GM21576 (cell line): Measurements from ENCODE around the gene KDELR3.
"Not testable (repeated sequence)": the region's sequence is repeated elsewhere in the genome, so short reads cannot be mapped to it uniquely, and the experiment has no call there.

Source experiments
- ATAC-seq: cut with Tn5 transposase; IDR thresholded peaks from one replicate; pipeline ENCODE4 v1.9.1; 2021; ENCODE audit warnings: mild to moderate bottlenecking, moderate library complexity; ENCODE audit not compliant: unreplicated experiment

KDELR3 gene

GRCh38 chr22:38455530-38456271, 12.2 kb upstream of the KDELR3 start:
- ATAC-seq, result no peak

GRCh38 chr22:38456272-38456835, 11.5 kb upstream of the KDELR3 start:
- no peak for ATAC-seq

GRCh38 chr22:38456841-38457699, 10.8 kb upstream of the KDELR3 start:
- ATAC-seq, result no peak

GRCh38 chr22:38460426-38460840, 7.5 kb upstream of the KDELR3 start:
- no peak for ATAC-seq

- no peak for ATAC-seq
These were observed 6.9 kb upstream of the KDELR3 start for GRCh38 chr22:38461057-38461413.

- ATAC-seq, result no peak
These were observed 6.3 kb upstream of the KDELR3 start for GRCh38 chr22:38461414-38462081.

GRCh38 chr22:38462960-38463784, 4.7 kb upstream of the KDELR3 start:
- no peak for ATAC-seq

GRCh38 chr22:38464992-38465672, 2.8 kb upstream of the KDELR3 start:
- ATAC-seq, result no peak

GRCh38 chr22:38465673-38466490, 2.0 kb upstream of the KDELR3 start:
- no peak for ATAC-seq

GRCh38 chr22:38467438-38467903, 425 bp upstream of the KDELR3 start:
- ATAC-seq, result no peak

GRCh38 chr22:38468443-38469305, 778 bp downstream of the KDELR3 start:
- ATAC-seq, result no peak

- no peak for ATAC-seq
These were observed 1.4 kb downstream of the KDELR3 start for GRCh38 chr22:38469306-38469781.

GRCh38 chr22:38470179-38470578, 2.3 kb downstream of the KDELR3 start:
- ATAC-seq, result not testable (repeated sequence)

GRCh38 chr22:38471237-38471636, 3.3 kb downstream of the KDELR3 start:
- no peak for ATAC-seq

- no peak for ATAC-seq
These were observed 6.2 kb downstream of the KDELR3 start for GRCh38 chr22:38474003-38474607.

- no peak for ATAC-seq
These were observed 9.7 kb downstream of the KDELR3 start for GRCh38 chr22:38477585-38477984.

GRCh38 chr22:38479096-38479837, 11.4 kb downstream of the KDELR3 start:
- no peak for ATAC-seq
